Type B pancreatic cell (in vitro differentiated cells): ENCODE data around the gene FOXG1. TPM values are rescaled to one million over a fixed set of nuclear protein-coding genes. Genes with fewer than 3 reads are reported as not detected.

ENCODE experiments used
- DNase-seq: peaks from one replicate; pipeline ENCODE4 v3.0.0; 2021; ENCODE audit warnings: mixed read lengths; ENCODE audit not compliant: unreplicated experiment; ENCODE audit errors: extremely low spot score
- H3K27ac Mint-ChIP-seq: 2 replicates; pipeline ENCODE4 v1.8.0; 2021; ENCODE audit warnings: mild to moderate bottlenecking, mixed read lengths
- H3K27me3 Mint-ChIP-seq: 2 replicates; pipeline ENCODE4 v1.8.0; 2021; ENCODE audit warnings: mixed read lengths
- H3K36me3 Mint-ChIP-seq: 2 replicates; pipeline ENCODE4 v1.8.0; 2021; ENCODE audit warnings: mixed read lengths
- H3K4me1 Mint-ChIP-seq: one replicate; pipeline ENCODE4 v1.8.0; 2021; ENCODE audit warnings: mixed read lengths; ENCODE audit not compliant: unreplicated experiment
- H3K4me3 Mint-ChIP-seq: 2 replicates; pipeline ENCODE4 v1.8.0; 2021; ENCODE audit warnings: mild to moderate bottlenecking, mixed read lengths
- H3K9me3 Mint-ChIP-seq: 2 replicates; pipeline ENCODE4 v1.8.0; 2021; ENCODE audit warnings: mixed read lengths
- total RNA-seq: library from RNA; stranded (reverse); gene quantifications from 2 replicates; pipeline ENCODE4 v1.2.1, GENCODE V29; 2021; ENCODE audit warnings: low replicate concordance
- TF ChIP-seq, protein P1 (sequence below): fragments of 200-600 bp; sonication (generic); conservative IDR thresholded peaks from 2 replicates; pipeline ENCODE4 v1.5.0; 2021; ENCODE audit warnings: antibody characterized with exemption, mild to moderate bottlenecking

The FOXG1 gene
- total RNA-seq, 1 donor from 2014 or later, result 1.7 TPM

GRCh38 chr14:28745176-28745575 lies 21.4 kb upstream of the FOXG1 start:
- Mint-ChIP-seq H3K9me3 (no peaks in the 10 kb centered on the region), H3K27ac (no peak overlapping the region), H3K4me3 (no peak overlapping the region), H3K36me3 (no peaks in the 10 kb centered on the region), H3K4me1 (no peaks in the 10 kb centered on the region), H3K27me3 (peaks cover 8% of the 10 kb centered on the region)
- DNase-seq, result no peak
- TF ChIP-seq, protein P1, sequence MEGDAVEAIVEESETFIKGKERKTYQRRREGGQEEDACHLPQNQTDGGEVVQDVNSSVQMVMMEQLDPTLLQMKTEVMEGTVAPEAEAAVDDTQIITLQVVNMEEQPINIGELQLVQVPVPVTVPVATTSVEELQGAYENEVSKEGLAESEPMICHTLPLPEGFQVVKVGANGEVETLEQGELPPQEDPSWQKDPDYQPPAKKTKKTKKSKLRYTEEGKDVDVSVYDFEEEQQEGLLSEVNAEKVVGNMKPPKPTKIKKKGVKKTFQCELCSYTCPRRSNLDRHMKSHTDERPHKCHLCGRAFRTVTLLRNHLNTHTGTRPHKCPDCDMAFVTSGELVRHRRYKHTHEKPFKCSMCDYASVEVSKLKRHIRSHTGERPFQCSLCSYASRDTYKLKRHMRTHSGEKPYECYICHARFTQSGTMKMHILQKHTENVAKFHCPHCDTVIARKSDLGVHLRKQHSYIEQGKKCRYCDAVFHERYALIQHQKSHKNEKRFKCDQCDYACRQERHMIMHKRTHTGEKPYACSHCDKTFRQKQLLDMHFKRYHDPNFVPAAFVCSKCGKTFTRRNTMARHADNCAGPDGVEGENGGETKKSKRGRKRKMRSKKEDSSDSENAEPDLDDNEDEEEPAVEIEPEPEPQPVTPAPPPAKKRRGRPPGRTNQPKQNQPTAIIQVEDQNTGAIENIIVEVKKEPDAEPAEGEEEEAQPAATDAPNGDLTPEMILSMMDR, result no peak

DNA sequence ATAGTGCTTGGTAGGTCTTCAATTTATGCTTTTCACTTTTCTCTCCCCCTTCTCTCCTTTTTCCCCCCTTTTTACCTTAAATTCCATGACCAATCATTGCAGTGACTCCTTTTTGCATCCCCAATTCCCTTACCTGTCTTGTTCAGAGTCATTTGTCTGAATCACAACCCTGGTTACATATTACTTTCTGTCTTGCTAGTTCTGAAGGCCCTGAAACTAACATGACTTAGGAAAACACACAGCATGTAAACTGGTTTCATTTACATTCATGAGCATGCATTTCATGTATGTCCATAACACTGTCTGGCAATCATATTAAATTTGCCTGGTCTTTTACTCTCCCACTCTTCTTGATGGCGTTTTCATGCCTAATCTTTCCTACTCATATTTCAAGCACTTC lies 20.3 kb upstream of the FOXG1 start:
- TF ChIP-seq, protein P1, result no peak
- H3K9me3 Mint-ChIP-seq, result no peaks in the 10 kb centered on the region
- peaks cover 10% of the 10 kb centered on the region for H3K27me3 Mint-ChIP-seq
- DNase-seq, result no peak
- H3K27ac Mint-ChIP-seq, result no peak overlapping the region
- H3K36me3 Mint-ChIP-seq, result no peaks in the 10 kb centered on the region
- H3K4me3 Mint-ChIP-seq, result no peak overlapping the region
- H3K4me1 Mint-ChIP-seq, result no peaks in the 10 kb centered on the region

DNA sequence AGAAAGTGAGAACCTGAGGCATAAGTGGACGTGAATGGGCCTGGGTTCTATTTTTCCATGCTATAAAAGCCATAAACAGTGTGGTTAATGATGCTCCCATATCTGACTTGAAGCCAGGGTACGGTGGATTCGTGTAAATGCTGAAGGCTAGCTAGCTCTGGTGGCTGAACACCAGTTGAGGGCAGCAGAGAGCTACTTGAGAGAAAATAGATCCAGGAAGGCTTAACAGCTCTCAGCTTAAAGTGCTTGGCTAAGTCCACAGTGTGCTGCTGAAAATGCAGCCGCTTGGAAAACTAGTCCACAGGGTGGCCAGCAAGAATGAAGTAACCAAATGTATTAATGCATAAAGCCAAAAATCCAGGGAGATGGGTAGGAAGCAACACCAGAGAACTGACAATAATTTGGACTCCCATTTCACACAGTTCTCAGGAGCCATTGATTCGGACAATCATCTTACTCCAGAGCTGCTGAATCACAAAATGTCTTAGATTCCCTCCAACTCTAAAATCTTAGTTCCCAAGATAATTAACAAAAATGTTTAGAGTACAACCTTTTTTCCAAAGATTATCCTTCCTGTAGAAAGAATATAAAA lies 15.0 kb upstream of the FOXG1 start:
- Mint-ChIP-seq H3K4me1 (no peaks in the 10 kb centered on the region), H3K27me3 (peaks cover 52% of the 10 kb centered on the region), H3K36me3 (no peaks in the 10 kb centered on the region), H3K9me3 (no peaks in the 10 kb centered on the region), H3K27ac (no peak overlapping the region), H3K4me3 (no peak overlapping the region)
- no peak for DNase-seq
- TF ChIP-seq, protein P1, result peak; percentile 79

- Mint-ChIP-seq H3K4me1 (peaks cover 13% of the 10 kb centered on the region), H3K36me3 (no peaks in the 10 kb centered on the region), H3K4me3 (no peak overlapping the region), H3K27ac (no peak overlapping the region), H3K27me3 (peaks cover 75% of the 10 kb centered on the region), H3K9me3 (no peaks in the 10 kb centered on the region)
- DNase-seq, result no peak
- TF ChIP-seq, protein P1, result peak; percentile 91
These were observed 12.2 kb upstream of the FOXG1 start for GRCh38 chr14:28754209-28754985.

GRCh38 chr14:28755198-28755815 lies 11.3 kb upstream of the FOXG1 start:
- H3K9me3 Mint-ChIP-seq, result no peaks in the 10 kb centered on the region
- no peaks in the 10 kb centered on the region for H3K36me3 Mint-ChIP-seq
- no peak overlapping the region for H3K27ac Mint-ChIP-seq
- no peak overlapping the region for H3K4me3 Mint-ChIP-seq
- peaks cover 20% of the 10 kb centered on the region for H3K4me1 Mint-ChIP-seq
- TF ChIP-seq, protein P1, result no peak
- peaks cover 81% of the 10 kb centered on the region for H3K27me3 Mint-ChIP-seq
- DNase-seq, result no peak
